Transverse colon (tissue), 4 donors: ENCODE measurements around the gene VSNL1. TPM values are rescaled to one million over a fixed set of nuclear protein-coding genes. Genes with fewer than 3 reads are reported as not detected.

ENCODE experiments used
- DNase-seq: peaks from one replicate; pipeline ENCODE4 v3.0.0-alpha.2; 2019
- H3K27ac ChIP-seq, 4 donors: fragments of 200-600 bp; sonication (generic); 2 replicates each; pipeline ENCODE4 v1.5.1; 2016 to 2018; ENCODE audit warnings: inconsistent platforms in 4 of 4
- H3K27me3 ChIP-seq: fragments of 200-600 bp; sonication (generic); 2 replicates; pipeline ENCODE4 v1.5.1; 2017; ENCODE audit warnings: inconsistent platforms
- H3K36me3 ChIP-seq, 4 donors: fragments of 200-600 bp; sonication (generic); 2 replicates each; pipeline ENCODE4 v1.5.1; 2017 to 2019; ENCODE audit warnings: inconsistent platforms in 4 of 4
- H3K4me1 ChIP-seq, 4 donors: fragments of 200-600 bp; sonication (generic); 2 replicates each; pipeline ENCODE4 v1.5.1; 2017 to 2020; ENCODE audit warnings: inconsistent platforms in 4 of 4
- H3K4me3 ChIP-seq, 4 donors: fragments of 200-600 bp; sonication (generic); 1 replicate in 1 of 4; 2 replicates in 3 of 4; pipeline versions ENCODE4 v1.5.1 to v1.6.1; 2017 to 2019; ENCODE audit warnings: inconsistent platforms in 4 of 4
- H3K9me3 ChIP-seq, 2 donors: fragments of 200-600 bp; sonication (generic); 2 replicates each; pipeline ENCODE4 v1.5.1; 2017 to 2019; ENCODE audit warnings: inconsistent platforms in 2 of 2
- EP300 ChIP-seq: sonication (generic); formaldehyde crosslinking; IDR thresholded peaks from one replicate; pipeline ENCODE4 v1.6.1; 2017; ENCODE audit warnings: antibody characterized with exemption, low read depth
- POLR2A ChIP-seq: fragments of 450-650 bp; IDR thresholded peaks from one replicate; pipeline ENCODE4 v1.6.1; 2016; ENCODE audit warnings: antibody characterized with exemption, mild to moderate bottlenecking, moderate library complexity
- POLR2AphosphoS5 ChIP-seq, 3 donors: sonication (generic); formaldehyde crosslinking; IDR thresholded peaks; one replicate each; pipeline ENCODE4 v1.6.1; 2016; ENCODE audit warnings: antibody characterized with exemption in 3 of 3
- WGBS, 2 donors: methylation state at CpG; one replicate each; pipeline ENCODE4 v1.1.5; 2018; ENCODE audit warnings: low coverage in 1 of 2; 5-methylcytosine and 5-hydroxymethylcytosine counted together
- in situ Hi-C, 4 donors: fragments of 200-750 bp; cut with MboI; loops; one replicate each; pipeline versions ENCODE4 v1.15.0 to v1.15.1; 2017; ENCODE audit warnings: low sequenced_read_pairs in 3 of 4, low pct_ligation_motif_present in 1 of 4, low pct_unique_long_range_greater_than_20kb in 1 of 4
- intact Hi-C: fragments of 100-400 bp; cut with DNase I; formaldehyde crosslinking; loops from one replicate; pipeline ENCODE4 v1.15.1; 2023; ENCODE audit warnings: low total_unique reads
- total RNA-seq, 4 donors: library from RNA; depleted of rRNA; stranded (reverse); fragments of >200 nt; gene quantifications; one replicate each; pipeline ENCODE4 v1.1.0, GENCODE V29; 2016
- TF ChIP-seq, protein P1 (sequence below), 5 experiments: fragments of 200-600 bp in 3 of 5; fragments of 450-650 bp in 2 of 5; sonication (generic) in 3 of 5; IDR thresholded peaks; 1 replicate in 2 of 5; 2 replicates in 3 of 5; pipeline ENCODE4 v1.5.1; 2016 to 2017; ENCODE audit warnings: antibody characterized with exemption in 5 of 5, inconsistent platforms in 3 of 5, mild to moderate bottlenecking in 2 of 5, moderate library complexity in 1 of 5

Gene VSNL1
- total RNA-seq, 4 donors from 2014 or later: 0.96 to 1.1 TPM; not detected in 2

DNA sequence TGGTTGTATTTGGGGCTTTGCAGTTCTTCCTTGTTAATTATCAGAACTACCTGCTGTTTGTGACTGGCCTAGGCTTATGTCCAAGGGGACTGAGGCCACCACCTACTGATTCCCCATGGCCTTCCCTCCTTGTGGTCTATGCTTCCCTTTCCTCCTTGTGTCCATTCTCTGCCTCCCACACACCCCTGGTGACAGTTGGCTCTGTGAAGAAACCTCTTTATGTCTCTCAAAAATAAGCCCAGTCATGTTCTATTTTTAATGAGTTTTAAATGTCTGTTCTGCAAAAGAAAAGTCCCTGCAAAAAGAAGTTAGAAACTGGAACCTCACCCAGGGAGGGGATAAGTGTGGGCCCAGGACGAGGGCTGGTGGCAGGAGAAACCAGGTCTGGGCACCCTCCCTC is 108.1 kb downstream of the VSNL1 start:
- no peak overlapping the region for H3K4me3 ChIP-seq
- 50% methylated on average over 1 of the region's 1 CpG for WGBS, 2 donors
- intact Hi-C loops (no loop called here), in situ Hi-C loops (no loop called here)
- no peaks in the 10 kb centered on the region for H3K36me3 ChIP-seq
- no peaks in the 10 kb centered on the region for H3K9me3 ChIP-seq
- no peaks in the 10 kb centered on the region for H3K27me3 ChIP-seq
- peak overlapping the region in 3 of 4 donors; percentile 18 to 58 (median 44) for H3K27ac ChIP-seq
- TF ChIP-seq POLR2A: no peak
- TF ChIP-seq, protein P1, sequence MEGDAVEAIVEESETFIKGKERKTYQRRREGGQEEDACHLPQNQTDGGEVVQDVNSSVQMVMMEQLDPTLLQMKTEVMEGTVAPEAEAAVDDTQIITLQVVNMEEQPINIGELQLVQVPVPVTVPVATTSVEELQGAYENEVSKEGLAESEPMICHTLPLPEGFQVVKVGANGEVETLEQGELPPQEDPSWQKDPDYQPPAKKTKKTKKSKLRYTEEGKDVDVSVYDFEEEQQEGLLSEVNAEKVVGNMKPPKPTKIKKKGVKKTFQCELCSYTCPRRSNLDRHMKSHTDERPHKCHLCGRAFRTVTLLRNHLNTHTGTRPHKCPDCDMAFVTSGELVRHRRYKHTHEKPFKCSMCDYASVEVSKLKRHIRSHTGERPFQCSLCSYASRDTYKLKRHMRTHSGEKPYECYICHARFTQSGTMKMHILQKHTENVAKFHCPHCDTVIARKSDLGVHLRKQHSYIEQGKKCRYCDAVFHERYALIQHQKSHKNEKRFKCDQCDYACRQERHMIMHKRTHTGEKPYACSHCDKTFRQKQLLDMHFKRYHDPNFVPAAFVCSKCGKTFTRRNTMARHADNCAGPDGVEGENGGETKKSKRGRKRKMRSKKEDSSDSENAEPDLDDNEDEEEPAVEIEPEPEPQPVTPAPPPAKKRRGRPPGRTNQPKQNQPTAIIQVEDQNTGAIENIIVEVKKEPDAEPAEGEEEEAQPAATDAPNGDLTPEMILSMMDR (IDR thresholded peaks at IDR 0.05): no peak
- TF ChIP-seq POLR2AphosphoS5 (IDR thresholded peaks at IDR 0.05): no peak
- TF ChIP-seq EP300: no peak
- H3K4me1 ChIP-seq: peaks cover 3 to 37% (median 21%) of the 10 kb centered on the region in 4 donors
- no peak for DNase-seq

DNA sequence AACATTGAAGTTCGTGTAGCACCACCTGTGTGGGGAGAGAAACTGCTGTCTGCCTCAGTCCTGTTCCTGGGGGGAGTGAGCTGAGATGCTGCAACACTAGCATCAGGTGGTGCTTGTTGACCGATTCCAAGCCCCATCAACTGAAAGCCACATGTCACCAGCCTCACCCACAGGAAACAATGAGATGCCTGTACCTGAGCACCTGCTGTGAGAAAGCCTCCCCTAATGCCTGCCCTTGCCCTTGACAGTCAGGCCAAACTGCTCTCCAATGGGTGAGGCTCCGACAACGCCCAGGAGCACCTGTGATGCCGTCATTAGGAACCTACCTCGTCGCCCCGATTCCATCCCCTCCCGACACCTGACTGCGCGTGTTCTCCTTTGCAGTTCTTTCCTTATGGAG is 108.5 kb downstream of the VSNL1 start:
- H3K4me1 ChIP-seq: peaks cover 3 to 35% (median 21%) of the 10 kb centered on the region in 4 donors
- no peaks in the 10 kb centered on the region for H3K27me3 ChIP-seq
- intact Hi-C loops (no loop called here), in situ Hi-C loops (no loop called here)
- peak in 1 of 3 donors; percentile 45 for TF ChIP-seq POLR2AphosphoS5 (IDR thresholded peaks at IDR 0.05)
- peak; percentile 40 for TF ChIP-seq POLR2A
- TF ChIP-seq, protein P1 (IDR thresholded peaks at IDR 0.05): no peak
- peak overlapping the region in 3 of 4 donors; percentile 18 to 58 (median 44) for H3K27ac ChIP-seq
- no peak overlapping the region for H3K4me3 ChIP-seq
- no peaks in the 10 kb centered on the region for H3K9me3 ChIP-seq
- H3K36me3 ChIP-seq: no peaks in the 10 kb centered on the region
- peak; percentile 41 for DNase-seq
- WGBS, 2 donors: 69% methylated on average over 11 of the region's 11 CpGs; no CpG with 5 or more reads in 1 of the 2 donors

DNA sequence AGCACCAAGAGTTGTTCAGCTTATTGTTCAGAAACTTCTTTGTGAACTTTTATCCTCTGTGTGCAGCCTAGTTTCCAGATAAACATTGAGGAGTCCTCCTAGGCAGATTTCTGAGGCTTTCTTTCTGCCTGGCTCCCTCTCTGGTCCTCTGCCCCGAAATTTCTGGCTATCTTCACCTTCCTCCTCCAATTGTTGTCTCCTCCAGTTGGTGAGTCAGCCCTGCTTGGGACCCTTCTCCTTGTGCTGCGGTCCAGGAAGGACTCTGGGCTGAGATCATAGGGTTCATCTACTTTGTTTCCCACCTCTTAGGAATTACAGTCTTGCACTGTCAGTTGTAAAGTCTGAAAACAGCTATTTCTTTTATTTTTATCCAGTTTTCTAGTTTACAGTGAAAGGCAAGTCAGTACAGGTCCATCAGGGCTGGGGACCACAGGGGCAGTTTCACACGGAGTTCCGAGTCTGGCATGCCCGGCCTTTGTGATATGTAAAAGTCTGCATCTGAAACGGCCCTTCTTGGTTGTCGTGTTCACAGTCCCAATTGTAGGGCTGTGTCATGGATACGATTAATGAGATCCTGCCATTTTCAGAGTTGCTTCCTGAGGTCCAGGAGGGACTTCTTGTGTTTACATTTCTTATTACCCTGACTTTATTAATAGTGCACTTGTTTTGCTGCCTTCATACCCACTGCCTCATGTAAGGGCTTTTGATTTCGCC is 112.3 kb downstream of the VSNL1 start:
- Histone ChIP-seq H3K27ac (no peak overlapping the region), H3K27me3 (no peaks in the 10 kb centered on the region), H3K9me3 (no peaks in the 10 kb centered on the region), H3K36me3 (no peaks in the 10 kb centered on the region), H3K4me1 (peaks cover 0 to 10% (median 1%) of the 10 kb centered on the region in 4 donors), H3K4me3 (no peak overlapping the region)
- in situ Hi-C loops (loop anchor here in 2 of 4 donors (25.0 kb wide), 2 partner anchors 191 to 891 kb away; no protein-coding TSS in a partner anchor), intact Hi-C loops (no loop called here)
- no peak for DNase-seq
- WGBS, 2 donors: 88 to 92% methylated on average over 3 to 9 of the region's 9 CpGs
- no peak for TF ChIP-seq EP300

DNA sequence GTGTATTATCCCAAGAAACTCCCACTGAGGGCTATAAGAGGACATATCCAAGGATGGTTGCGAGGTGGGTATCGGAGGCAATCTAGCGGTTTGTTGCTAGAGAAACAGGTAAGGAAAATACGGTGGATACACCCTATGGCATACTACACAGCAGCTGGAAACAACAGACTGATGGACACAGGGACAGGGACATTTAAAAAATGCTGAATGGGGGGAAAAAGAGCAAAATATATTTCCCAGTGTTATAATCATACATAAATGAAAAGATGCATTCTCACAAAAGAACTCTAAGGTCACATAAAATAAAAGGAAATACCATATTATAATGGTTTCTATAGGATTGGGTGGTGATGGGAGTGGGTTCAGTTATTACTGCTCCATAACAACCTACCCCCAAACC is 117.3 kb downstream of the VSNL1 start:
- Histone ChIP-seq H3K27ac (no peak overlapping the region), H3K36me3 (no peaks in the 10 kb centered on the region), H3K9me3 (no peaks in the 10 kb centered on the region), H3K4me1 (no peaks in the 10 kb centered on the region), H3K27me3 (no peaks in the 10 kb centered on the region), H3K4me3 (no peak overlapping the region)
- 92% methylated on average over 4 of the region's 4 CpGs; no CpG with 5 or more reads in 1 of the 2 donors for WGBS, 2 donors
- no peak for TF ChIP-seq POLR2A
- TF ChIP-seq POLR2AphosphoS5 (IDR thresholded peaks at IDR 0.05): no peak
- TF ChIP-seq, protein P1 (IDR thresholded peaks at IDR 0.05): no peak
- TF ChIP-seq EP300: no peak
- DNase-seq: no peak
- in situ Hi-C loops: loop anchor here in 2 of 4 donors (25.0 kb wide), 2 partner anchors 195 to 895 kb away; no protein-coding TSS in a partner anchor
- intact Hi-C loops: loop anchor here (5.0 kb wide), 1 partner anchor 605 kb away; no protein-coding TSS in a partner anchor
